B cell (primary cell): Measurements from ENCODE around the gene SART1.

Experiments
- EZH2 ChIP-seq: IDR thresholded peaks from 2 replicates; pipeline ENCODE4 v1.6.1; 2012; ENCODE audit warnings: borderline replicate concordance, low read depth, mild to moderate bottlenecking, moderate library complexity, low read length; ENCODE audit not compliant: insufficient read depth, poor library complexity, severe bottlenecking
- TF ChIP-seq, protein P1 (sequence below): fragments of 200-600 bp; IDR thresholded peaks from one replicate; pipeline ENCODE4 v1.8.0; 2022; ENCODE audit warnings: antibody characterized with exemption, mild to moderate bottlenecking

- TF ChIP-seq, protein P1, sequence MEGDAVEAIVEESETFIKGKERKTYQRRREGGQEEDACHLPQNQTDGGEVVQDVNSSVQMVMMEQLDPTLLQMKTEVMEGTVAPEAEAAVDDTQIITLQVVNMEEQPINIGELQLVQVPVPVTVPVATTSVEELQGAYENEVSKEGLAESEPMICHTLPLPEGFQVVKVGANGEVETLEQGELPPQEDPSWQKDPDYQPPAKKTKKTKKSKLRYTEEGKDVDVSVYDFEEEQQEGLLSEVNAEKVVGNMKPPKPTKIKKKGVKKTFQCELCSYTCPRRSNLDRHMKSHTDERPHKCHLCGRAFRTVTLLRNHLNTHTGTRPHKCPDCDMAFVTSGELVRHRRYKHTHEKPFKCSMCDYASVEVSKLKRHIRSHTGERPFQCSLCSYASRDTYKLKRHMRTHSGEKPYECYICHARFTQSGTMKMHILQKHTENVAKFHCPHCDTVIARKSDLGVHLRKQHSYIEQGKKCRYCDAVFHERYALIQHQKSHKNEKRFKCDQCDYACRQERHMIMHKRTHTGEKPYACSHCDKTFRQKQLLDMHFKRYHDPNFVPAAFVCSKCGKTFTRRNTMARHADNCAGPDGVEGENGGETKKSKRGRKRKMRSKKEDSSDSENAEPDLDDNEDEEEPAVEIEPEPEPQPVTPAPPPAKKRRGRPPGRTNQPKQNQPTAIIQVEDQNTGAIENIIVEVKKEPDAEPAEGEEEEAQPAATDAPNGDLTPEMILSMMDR = no peak
- no peak for TF ChIP-seq EZH2
Measured at GRCh38 chr11:66020618-66021357, 59.3 kb downstream of the SART1 start.
